Stimulated activated CD4-positive, alpha-beta T cell treated with anti-CD3 and anti-CD28 coated beads, Interleukin-1b, Interleukin-23, amount 100 ng/mL, for 24 hours (primary cell): ENCODE results near the gene RBM6.

Experiments
- DNase-seq, 4 experiments: peaks; one replicate each; pipeline ENCODE4 v3.0.0-alpha.2; 2020; ENCODE audit warnings: low read depth in 4 of 4, low spot score in 1 of 4

Gene RBM6

GRCh38 chr3:50124800-50125178, 184.8 kb downstream of the RBM6 start:
- no peak for DNase-seq

DNA sequence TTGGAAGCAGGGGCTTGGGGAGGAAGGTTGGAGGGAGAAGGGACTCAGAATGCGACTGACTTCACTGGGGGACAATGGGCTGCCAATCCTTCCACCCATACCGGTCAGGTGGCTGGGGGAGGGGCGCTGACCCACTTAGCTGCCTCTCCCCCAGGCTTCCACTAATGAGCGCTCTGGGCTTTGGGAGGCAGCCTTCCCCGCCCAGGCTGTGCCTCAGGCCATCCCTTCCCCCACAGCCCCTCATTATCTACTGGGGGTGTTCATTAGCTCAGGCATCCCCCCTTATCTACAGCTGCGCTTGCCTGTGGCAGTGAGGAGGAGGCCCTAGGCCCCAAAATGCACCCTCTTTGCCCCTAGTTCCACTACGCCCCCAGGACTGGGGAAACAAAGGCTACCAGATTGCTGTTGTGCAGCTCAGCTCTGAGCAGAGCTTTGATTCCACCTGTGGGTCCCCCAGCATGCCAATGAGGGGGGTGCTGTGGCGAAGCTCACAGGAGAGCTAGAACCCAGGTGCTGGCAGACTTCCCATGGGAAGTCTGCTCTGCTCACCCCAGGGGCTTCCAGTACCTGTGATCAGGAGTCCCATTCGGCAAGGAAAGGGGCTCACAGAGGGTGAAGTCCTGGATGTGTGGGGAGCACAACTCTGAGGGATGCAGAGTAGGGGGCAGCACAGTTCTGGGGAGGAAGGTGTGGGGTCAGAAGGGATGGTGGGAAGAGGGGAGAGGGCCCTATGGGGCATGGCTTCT, 185.8 kb downstream of the RBM6 start:
- no peak for DNase-seq

DNA sequence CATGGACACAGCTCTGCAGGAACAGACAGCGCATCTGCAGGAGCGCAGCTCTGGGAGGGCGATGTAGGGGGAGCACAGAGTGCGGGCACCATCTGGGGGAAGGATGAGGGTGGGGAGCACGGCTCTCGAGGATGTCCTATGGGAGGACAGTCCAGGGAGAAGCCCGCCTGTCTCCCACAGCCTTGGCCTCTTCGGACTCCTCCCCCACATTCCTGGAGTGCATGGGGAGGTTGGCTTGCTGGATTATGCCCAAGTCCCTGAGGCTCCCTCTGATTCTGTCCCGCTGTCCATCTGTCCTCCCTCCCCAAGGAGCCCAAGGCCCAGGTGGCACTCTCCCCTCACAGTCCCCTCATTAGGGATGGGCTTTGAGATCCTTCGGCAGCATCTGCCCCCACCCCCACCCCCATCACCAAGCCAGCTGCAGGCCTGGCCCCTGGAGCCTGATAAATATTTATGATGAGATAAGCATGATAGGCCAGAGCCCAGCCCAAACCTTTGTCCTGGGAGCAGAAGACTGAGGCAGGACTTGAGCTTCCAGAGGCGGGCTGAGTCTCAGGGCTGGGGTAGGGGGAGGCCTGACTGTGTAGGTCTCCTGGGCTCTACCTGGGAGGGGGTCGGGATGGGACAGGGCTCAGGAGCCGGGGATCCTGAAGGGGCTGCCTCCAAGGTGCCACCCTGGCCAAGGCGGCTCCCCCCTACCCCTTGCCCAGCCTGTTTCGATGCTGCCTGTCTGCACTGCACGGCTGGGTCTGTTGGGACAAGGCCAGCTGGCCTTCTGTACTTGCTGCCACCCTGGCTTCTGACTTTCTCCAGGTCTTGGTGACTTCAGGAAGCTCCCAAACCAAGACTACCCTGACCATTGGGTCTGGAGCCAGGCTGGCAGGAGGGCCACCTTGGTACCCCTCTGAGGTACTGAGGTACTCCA, 186.6 kb downstream of the RBM6 start:
- no peak for DNase-seq
